GM12891 (cell line): Measurements from ENCODE around the gene GLDN.
"Not testable (repeated sequence)": the region's sequence is repeated elsewhere in the genome, so short reads cannot be mapped to it uniquely, and the experiment has no call there.

ENCODE experiments used
- DNase-seq: peaks from one replicate; pipeline ENCODE4 v3.0.0; 2011; ENCODE audit warnings: low spot score; ENCODE audit not compliant: insufficient read length
- FAIRE-seq: peaks from 2 replicates; lab custom pipeline; 2011; peaks lifted over from hg19 to GRCh38; lab: Jason Lieb, UNC
- PAX5 ChIP-seq: IDR thresholded peaks from 2 replicates; pipeline ENCODE4 v1.6.1; 2011; ENCODE audit warnings: low read length, moderate library complexity, mild to moderate bottlenecking; ENCODE audit not compliant: insufficient read depth, severe bottlenecking
- POLR2A ChIP-seq: IDR thresholded peaks from 2 replicates; pipeline ENCODE4 v1.6.1; 2011; ENCODE audit warnings: low read depth, low read length, control low read depth
- POLR2AphosphoS5 ChIP-seq: IDR thresholded peaks from 2 replicates; pipeline ENCODE4 v1.6.1; 2011; ENCODE audit warnings: low read depth, low read length, control low read depth
- POU2F2 ChIP-seq: IDR thresholded peaks from 2 replicates; pipeline ENCODE4 v1.6.1; 2011; ENCODE audit warnings: low read depth, mild to moderate bottlenecking, control low read depth, low read length, moderate library complexity
- SPI1 ChIP-seq: IDR thresholded peaks from 2 replicates; pipeline ENCODE4 v1.6.1; 2011; ENCODE audit warnings: low read depth, low read length, control low read depth
- TAF1 ChIP-seq: IDR thresholded peaks from 2 replicates; pipeline ENCODE4 v1.6.1; 2011; ENCODE audit warnings: low read depth, low read length, control low read depth

Gene GLDN

DNA sequence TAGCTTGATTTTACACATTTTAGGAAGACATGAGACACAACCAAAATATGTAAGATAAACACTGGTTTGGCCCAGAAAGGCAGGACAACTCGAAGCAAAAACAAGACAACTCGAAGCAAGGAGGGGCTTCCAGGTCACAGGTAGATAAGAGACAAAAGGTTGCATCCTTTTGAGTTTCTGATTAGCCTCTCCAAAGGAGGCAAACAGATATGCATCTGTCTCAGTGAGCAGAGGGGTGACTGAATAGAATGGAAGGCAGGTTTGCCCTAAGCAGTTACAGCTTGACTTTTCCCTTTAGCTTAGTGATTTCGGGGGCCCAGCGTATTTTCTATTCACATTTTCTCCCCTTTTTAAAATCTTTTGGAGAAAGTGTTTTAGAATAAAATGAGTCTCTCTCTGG lies 74.7 kb downstream of the GLDN start:
- TF ChIP-seq PAX5 = no peak
- TF ChIP-seq TAF1 = no peak
- TF ChIP-seq POLR2AphosphoS5 = no peak
- TF ChIP-seq POLR2A = no peak
- TF ChIP-seq SPI1 = no peak
- TF ChIP-seq POU2F2 = no peak
- no peak for DNase-seq
- no peak for FAIRE-seq

DNA sequence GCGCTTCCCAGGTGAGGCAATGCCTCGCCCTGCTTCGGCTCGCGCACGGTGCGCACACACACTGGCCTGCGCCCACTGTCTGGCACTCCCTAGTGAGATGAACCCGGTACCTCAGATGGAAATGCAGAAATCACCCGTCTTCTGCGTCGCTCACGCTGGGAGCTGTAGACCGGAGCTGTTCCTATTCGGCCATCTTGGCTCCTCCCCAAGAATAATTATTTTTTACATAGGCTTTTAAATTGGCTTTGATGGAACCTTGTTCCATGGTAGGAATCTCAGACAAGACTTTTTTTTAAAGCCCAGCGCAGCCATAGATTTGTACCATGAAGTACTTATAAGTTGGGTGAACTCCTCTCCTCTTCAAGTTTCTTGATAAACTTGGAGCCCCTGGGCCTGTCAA lies 81.6 kb downstream of the GLDN start:
- FAIRE-seq, DNase-seq: not testable (repeated sequence)

DNA sequence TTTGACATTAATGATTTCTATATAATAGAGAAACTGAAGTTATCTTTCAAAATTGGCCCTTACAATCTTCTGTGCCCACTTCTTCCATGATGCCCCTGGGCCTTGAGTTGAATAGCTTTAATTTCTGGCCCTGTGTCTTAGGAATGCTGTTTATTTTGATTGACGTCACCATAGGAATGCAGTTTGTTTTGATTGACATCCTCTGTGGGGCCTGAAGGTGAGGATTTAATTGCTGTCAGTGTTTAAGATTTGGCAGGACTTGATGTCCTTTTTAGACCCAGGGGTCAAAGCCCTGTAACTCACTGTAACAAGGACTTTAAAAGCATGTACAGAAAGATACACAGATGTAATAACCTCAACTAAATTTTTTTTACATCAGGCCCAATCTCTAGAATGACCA lies 83.3 kb downstream of the GLDN start:
- FAIRE-seq (no peak), DNase-seq (no peak)
- TF ChIP-seq POLR2A = no peak
- no peak for TF ChIP-seq SPI1
- TF ChIP-seq POU2F2 = no peak
- TF ChIP-seq TAF1 = no peak
- no peak for TF ChIP-seq POLR2AphosphoS5
- no peak for TF ChIP-seq PAX5

DNA sequence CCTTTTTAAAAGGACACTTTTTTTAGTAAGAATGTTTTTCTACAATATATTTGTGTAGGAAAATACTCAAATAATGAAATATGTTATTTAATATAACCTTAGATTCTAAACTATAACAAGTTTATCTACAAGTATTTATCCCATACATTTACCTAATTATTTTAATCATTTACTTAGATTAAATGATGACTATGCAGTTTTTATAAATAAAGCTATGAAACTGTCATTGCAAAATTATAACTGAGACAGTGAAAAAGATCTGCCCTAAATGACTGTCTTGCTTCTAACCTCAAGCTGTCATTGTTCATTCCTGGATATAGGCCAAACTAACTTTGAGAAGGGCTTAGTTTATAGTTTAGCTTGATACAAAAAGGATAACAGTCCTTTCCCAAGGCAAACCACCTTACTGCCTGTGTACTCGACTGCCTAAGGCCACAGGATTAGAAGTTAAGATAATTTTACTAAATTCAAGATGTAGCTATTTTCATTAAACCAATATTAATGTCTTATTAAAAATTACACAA lies 84.1 kb downstream of the GLDN start:
- DNase-seq (no peak), FAIRE-seq (no peak)
- no peak for TF ChIP-seq PAX5
- no peak for TF ChIP-seq POLR2AphosphoS5
- no peak for TF ChIP-seq TAF1
- TF ChIP-seq SPI1 = no peak
- TF ChIP-seq POLR2A = no peak
- no peak for TF ChIP-seq POU2F2

DNA sequence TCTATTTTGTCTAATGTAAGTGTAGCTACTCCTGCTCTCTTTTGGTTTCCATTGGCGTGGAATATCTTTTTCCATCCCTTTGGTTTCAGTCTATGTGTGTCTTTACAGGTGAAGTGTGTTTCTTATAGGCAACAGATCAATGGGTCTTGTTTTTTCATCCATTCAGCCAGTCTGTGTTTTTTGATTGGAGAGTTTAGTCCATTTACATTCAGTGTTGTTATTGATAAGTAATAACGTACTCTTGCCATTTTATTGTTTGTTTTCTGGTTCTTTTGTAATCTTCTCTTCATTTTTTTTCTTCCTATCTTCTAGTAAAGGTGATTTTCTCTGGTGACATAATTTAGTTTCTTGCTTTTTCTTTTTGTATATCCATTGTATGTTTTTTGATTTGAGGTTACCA lies 97.1 kb downstream of the GLDN start:
- DNase-seq (no peak), FAIRE-seq (no peak)
- TF ChIP-seq POLR2A = no peak
- no peak for TF ChIP-seq PAX5
- no peak for TF ChIP-seq TAF1

DNA sequence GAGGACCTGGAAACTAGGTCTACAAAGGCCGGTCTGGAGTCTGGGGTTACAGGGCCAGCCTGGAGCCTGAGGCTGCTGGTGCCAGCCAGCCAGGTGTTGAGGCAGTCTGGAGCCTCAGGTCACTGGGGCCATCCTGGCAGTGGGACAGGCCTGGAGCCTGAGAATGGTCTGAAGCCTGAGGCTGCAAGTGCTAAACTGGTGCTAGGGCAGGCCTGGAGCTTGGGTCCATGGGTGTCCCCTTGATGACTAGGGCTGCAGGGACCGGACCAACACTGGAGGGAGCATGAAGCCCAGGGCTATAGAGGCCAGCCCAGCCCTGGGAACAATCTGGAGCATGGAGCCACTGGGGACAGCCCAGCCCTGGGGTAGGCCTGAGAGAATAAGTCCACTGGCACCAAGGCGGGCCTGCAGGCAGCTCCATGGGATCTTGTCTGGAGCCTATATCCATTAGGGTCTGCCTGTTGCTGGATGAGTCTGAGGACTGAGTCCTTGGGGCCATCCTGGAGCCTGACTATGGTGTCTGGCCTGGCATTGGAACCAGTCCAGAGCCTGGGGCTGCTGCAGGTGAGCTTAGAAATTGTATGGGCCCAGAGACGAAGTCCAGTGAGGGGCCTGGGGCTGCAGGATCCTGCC lies 101.9 kb downstream of the GLDN start:
- no peak for FAIRE-seq
- no peak for DNase-seq
- TF ChIP-seq POLR2AphosphoS5 (no peak), POU2F2 (no peak), POLR2A (no peak), TAF1 (no peak), SPI1 (no peak), PAX5 (no peak)

DNA sequence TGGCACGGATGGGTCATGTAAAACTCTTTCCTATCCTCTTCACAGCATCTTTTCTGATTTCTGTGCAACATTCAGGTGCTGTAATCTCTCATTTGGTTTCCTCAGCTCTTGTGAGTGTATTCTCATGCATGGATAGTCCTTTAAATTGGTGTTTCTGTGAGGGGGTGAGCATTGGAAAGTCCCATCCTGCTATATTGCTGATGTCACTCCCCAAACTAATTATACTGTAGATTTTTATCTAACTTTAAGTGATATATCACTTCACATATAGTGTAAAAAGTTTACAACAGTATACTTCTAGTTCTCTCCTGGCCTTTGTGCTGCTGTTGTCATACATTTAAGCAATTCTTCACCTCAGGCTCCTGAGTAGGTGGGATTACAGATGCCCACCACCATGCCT lies 102.7 kb downstream of the GLDN start:
- DNase-seq (no peak), FAIRE-seq (no peak)
- TF ChIP-seq SPI1 (no peak), POLR2A (no peak), POU2F2 (no peak), TAF1 (no peak), PAX5 (no peak), POLR2AphosphoS5 (no peak)

DNA sequence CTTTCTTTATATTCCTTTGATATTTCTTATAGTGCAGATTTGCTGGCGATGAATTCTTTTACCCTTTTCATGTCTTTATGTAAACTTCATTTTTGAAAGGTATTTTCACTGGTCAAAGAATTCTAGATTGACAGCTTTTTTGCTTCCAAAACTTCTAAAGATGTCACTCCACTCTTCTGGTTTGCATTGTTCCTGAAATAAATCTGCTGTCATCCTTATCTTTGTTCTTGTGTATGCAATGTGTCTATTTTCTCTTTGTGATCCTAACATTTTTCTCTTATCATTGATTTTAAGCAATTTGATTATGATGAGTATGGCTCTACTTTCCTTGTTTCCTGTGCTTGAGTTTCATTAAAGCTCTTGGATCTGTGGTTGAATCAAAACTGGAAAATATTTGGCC lies 103.4 kb downstream of the GLDN start:
- TF ChIP-seq POU2F2 = no peak
- TF ChIP-seq SPI1 = no peak
- FAIRE-seq = no peak
- no peak for DNase-seq

DNA sequence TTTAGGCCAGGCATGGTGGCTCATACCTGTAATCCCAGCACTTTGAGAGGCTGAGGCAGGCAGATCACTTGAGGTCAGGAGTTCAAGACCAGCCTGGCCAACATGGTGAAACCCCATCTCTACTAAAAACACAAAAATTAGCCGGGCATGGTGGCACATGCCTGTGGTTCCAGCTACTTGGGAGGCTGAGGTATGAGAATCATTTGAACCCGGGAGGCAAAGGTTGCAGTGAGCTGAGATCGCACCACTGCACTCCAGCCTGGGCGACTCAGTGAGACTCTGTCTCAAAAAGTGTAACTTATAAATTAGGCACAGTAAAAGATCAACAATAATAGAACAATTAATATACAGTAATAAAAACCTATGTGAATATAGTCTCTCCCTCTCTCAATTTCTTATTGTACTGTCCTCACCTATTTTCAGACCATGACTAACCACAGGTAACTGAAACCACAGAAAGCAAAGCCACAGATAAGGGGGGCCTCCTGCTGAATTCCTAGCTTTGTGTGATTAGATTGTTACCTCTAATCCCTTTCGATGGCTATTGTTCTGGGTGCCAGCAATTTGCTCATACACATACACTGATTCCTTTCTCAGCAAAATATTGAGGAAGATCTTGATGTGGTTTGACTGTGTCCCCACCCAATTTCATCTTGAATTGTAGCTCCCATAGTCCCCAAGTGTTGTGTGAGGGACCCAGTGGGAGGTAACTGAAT lies 104.7 kb downstream of the GLDN start:
- not testable (repeated sequence) for FAIRE-seq

DNA sequence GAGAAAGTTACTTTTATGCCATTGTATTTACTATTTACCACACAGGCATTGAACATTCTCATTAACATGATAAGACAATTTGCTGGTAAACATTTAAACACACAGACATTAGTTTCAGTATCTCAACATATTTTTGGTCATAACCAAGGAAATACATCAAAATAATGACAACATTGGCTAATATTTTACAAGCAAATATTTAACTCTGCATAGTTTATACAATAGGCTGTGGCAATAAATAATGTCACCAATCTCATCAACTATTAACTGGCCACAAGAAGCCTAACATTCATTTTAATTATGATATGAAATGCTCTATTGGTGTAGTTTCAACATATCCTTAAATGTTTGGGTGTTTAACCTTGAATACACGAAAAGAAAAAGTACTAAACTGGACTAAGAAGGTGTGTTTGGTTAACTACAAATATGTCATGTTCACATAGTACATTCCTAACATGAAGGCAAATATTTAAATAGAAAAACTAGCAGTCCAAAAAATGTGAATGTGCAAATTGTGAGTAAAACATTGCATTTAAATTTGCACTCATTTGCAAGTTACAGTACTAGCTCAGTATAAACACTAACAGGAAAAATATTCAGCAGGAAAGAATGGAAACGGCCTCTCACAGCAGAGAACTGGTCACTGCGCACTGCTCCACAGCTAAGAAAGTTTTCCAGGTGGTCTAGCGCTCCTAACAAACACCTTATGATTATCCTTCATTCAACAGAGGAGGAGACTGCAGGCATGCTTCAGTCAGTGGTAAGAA lies 106.6 kb downstream of the GLDN start:
- no peak for FAIRE-seq
- TF ChIP-seq POLR2A (no peak), POLR2AphosphoS5 (no peak), SPI1 (no peak), TAF1 (no peak), POU2F2 (no peak), PAX5 (no peak)
- DNase-seq = no peak

More for the DNA sequence above, 104.7 kb downstream of the GLDN start:
- not testable (repeated sequence) for DNase-seq
